HEK293 (cell line): ENCODE results near the gene STAMBPL1.
A peak's percentile ranks its signal among the peaks of the same experiment; 100 is the strongest.

Source experiments
- CTCF ChIA-PET: fragments of 350-600 bp; formaldehyde crosslinking; extraction: SDS; loops from one replicate; lab custom pipeline; 2021; ENCODE audit warnings: antibody characterized with exemption; lab: Yijun Ruan, JAX
- POLR2A ChIA-PET: fragments of 300-600 bp; formaldehyde crosslinking; extraction: SDS; loops from one replicate; lab custom pipeline; 2020; ENCODE audit warnings: antibody characterized with exemption, inconsistent platforms; lab: Yijun Ruan, JAX
- H3K27ac ChIP-seq: fragments of 200-500 bp; sonication (Bioruptor generic); 2 replicates; pipeline ENCODE4 v1.5.1; 2014; ENCODE audit warnings: low read depth, low read length, control low read depth, inconsistent platforms; ENCODE audit errors: extremely low read depth
- H3K36me3 ChIP-seq, 2 experiments: fragments of 200-500 bp in 1 of 2; sonication (Bioruptor generic) in 1 of 2; 1 replicate in 1 of 2; 2 replicates in 1 of 2; pipeline ENCODE4 v1.5.1; 2014 to 2017; ENCODE audit warnings: inconsistent platforms in 2 of 2, low read length in 2 of 2; ENCODE audit not compliant: control insufficient read depth in 2 of 2, insufficient read depth in 1 of 2
- H3K4me1 ChIP-seq: fragments of 200-500 bp; sonication (Bioruptor generic); 2 replicates; pipeline ENCODE4 v1.5.1; 2014; ENCODE audit warnings: mild to moderate bottlenecking, low read length, inconsistent platforms; ENCODE audit not compliant: control insufficient read depth, insufficient read depth
- H3K4me3 ChIP-seq: 2 replicates; pipeline ENCODE4 v1.5.1; 2011; ENCODE audit warnings: low read depth, mild to moderate bottlenecking, control low read depth, low read length, moderate library complexity
- H3K9me3 ChIP-seq: fragments of 200-500 bp; sonication (Bioruptor generic); 2 replicates; pipeline ENCODE4 v1.5.1; 2014; ENCODE audit warnings: low read depth, low read length, inconsistent platforms; ENCODE audit not compliant: control insufficient read depth, insufficient read depth
- ATF2 ChIP-seq: fragments of 450-650 bp; formaldehyde crosslinking; IDR thresholded peaks from 2 replicates; pipeline ENCODE4 v1.5.1; 2016; ENCODE audit warnings: missing biosample characterization, missing genetic modification characterization, low read depth
- EGR2 ChIP-seq: fragments of 450-650 bp; formaldehyde crosslinking; IDR thresholded peaks from 2 replicates; pipeline ENCODE4 v1.5.1; 2016; ENCODE audit warnings: low read depth, missing biosample characterization, missing genetic modification characterization
- FEZF1 ChIP-seq: fragments of 450-650 bp; formaldehyde crosslinking; IDR thresholded peaks from 2 replicates; pipeline ENCODE4 v1.5.1; 2016; ENCODE audit warnings: missing biosample characterization, missing genetic modification characterization
- KLF1 ChIP-seq: fragments of 450-650 bp; formaldehyde crosslinking; IDR thresholded peaks from 2 replicates; pipeline ENCODE4 v1.5.1; 2016; ENCODE audit warnings: missing biosample characterization, missing genetic modification characterization
- MEIS1 ChIP-seq: sonication (generic); formaldehyde crosslinking; IDR thresholded peaks from 2 replicates; pipeline ENCODE4 v1.8.1; 2022; ENCODE audit warnings: missing genetic modification reagents, mild to moderate bottlenecking, borderline replicate concordance
- MYNN ChIP-seq: fragments of 450-650 bp; formaldehyde crosslinking; IDR thresholded peaks from 2 replicates; pipeline ENCODE4 v1.5.1; 2016; ENCODE audit warnings: missing biosample characterization, missing genetic modification characterization, borderline replicate concordance
- PRDM4 ChIP-seq: fragments of 450-650 bp; formaldehyde crosslinking; IDR thresholded peaks from 2 replicates; pipeline ENCODE4 v1.5.1; 2017; ENCODE audit warnings: missing biosample characterization, missing genetic modification characterization
- TSHZ1 ChIP-seq: fragments of 450-650 bp; formaldehyde crosslinking; IDR thresholded peaks from 2 replicates; pipeline ENCODE4 v1.5.1; 2016; ENCODE audit warnings: missing biosample characterization, missing genetic modification characterization, borderline replicate concordance
- ZBTB8A ChIP-seq: fragments of 450-650 bp; formaldehyde crosslinking; IDR thresholded peaks from 2 replicates; pipeline ENCODE4 v1.5.1; 2016; ENCODE audit warnings: missing biosample characterization, missing genetic modification characterization
- ZFP69B ChIP-seq: fragments of 450-650 bp; formaldehyde crosslinking; IDR thresholded peaks from 2 replicates; pipeline ENCODE4 v1.5.1; 2016; ENCODE audit warnings: missing biosample characterization, missing genetic modification characterization
- ZNF157 ChIP-seq: fragments of 450-650 bp; formaldehyde crosslinking; IDR thresholded peaks from 2 replicates; pipeline ENCODE4 v1.5.1; 2016; ENCODE audit warnings: missing biosample characterization, missing genetic modification characterization
- ZNF202 ChIP-seq: fragments of 450-650 bp; formaldehyde crosslinking; IDR thresholded peaks from 2 replicates; pipeline ENCODE4 v1.5.1; 2016; ENCODE audit warnings: missing biosample characterization, missing genetic modification characterization, borderline replicate concordance
- ZNF335 ChIP-seq: fragments of 450-650 bp; formaldehyde crosslinking; conservative IDR thresholded peaks from 2 replicates; pipeline ENCODE4 v1.5.1; 2016; ENCODE audit warnings: missing biosample characterization, missing genetic modification characterization
- ZNF449 ChIP-seq: fragments of 450-650 bp; formaldehyde crosslinking; IDR thresholded peaks from 2 replicates; pipeline ENCODE4 v1.5.1; 2017; ENCODE audit warnings: missing biosample characterization, mild to moderate bottlenecking, missing genetic modification characterization, moderate library complexity
- ZNF473 ChIP-seq: fragments of 450-650 bp; formaldehyde crosslinking; IDR thresholded peaks from 2 replicates; pipeline ENCODE4 v1.5.1; 2017; ENCODE audit warnings: missing biosample characterization, missing genetic modification characterization
- ZNF544 ChIP-seq: fragments of 450-650 bp; formaldehyde crosslinking; IDR thresholded peaks from 2 replicates; pipeline ENCODE4 v1.5.0; 2017; ENCODE audit warnings: missing biosample characterization, missing genetic modification characterization
- ZNF580 ChIP-seq: fragments of 450-650 bp; formaldehyde crosslinking; IDR thresholded peaks from 2 replicates; pipeline ENCODE4 v1.5.1; 2016; ENCODE audit warnings: missing biosample characterization, missing genetic modification characterization
- ZNF626 ChIP-seq: fragments of 450-650 bp; sonication (Bioruptor Pico); formaldehyde crosslinking; IDR thresholded peaks from 2 replicates; pipeline ENCODE4 v1.5.1; 2018; ENCODE audit warnings: missing biosample characterization, missing genetic modification characterization, inconsistent platforms
- ZNF843 ChIP-seq: fragments of 450-650 bp; formaldehyde crosslinking; IDR thresholded peaks from 2 replicates; pipeline ENCODE4 v1.5.1; 2016; ENCODE audit warnings: missing biosample characterization, missing genetic modification characterization
- ZXDB ChIP-seq: fragments of 450-650 bp; formaldehyde crosslinking; IDR thresholded peaks from 2 replicates; pipeline ENCODE4 v1.5.1; 2016; ENCODE audit warnings: missing biosample characterization, missing genetic modification characterization

STAMBPL1 gene

GRCh38 chr10:88901206-88901983 lies 21.4 kb downstream of the STAMBPL1 start:
- ChIA-PET CTCF (interaction anchor here (0.7 to 2.6 kb wide), 5 partner anchors 22 to 66 kb away, joined by 3 to 12 read pairs (median 3); no protein-coding TSS in a partner anchor), POLR2A (no interaction called here)
- Histone ChIP-seq H3K27ac (no peak overlapping the region), H3K4me3 (no peak overlapping the region), H3K36me3 (peaks cover 12 to 15% of the 10 kb centered on the region in 2 experiments), H3K9me3 (no peaks in the 10 kb centered on the region), H3K4me1 (peaks cover 16% of the 10 kb centered on the region)
- TF ChIP-seq ZNF473 (no peak), KLF1 (tag by site-specific recombination) (no peak), ZBTB8A (tag by site-specific recombination) (no peak), ZNF335 (no peak), ZNF449 (tag by site-specific recombination) (no peak), MEIS1 (CRISPR knock-in tag) (no peak), TSHZ1 (tag by site-specific recombination) (no peak)

GRCh38 chr10:88901984-88902789 lies 22.1 kb downstream of the STAMBPL1 start:
- Histone ChIP-seq H3K4me1 (peaks cover 8% of the 10 kb centered on the region), H3K27ac (no peak overlapping the region), H3K4me3 (no peak overlapping the region), H3K9me3 (no peaks in the 10 kb centered on the region), H3K36me3 (peaks cover 17 to 19% of the 10 kb centered on the region in 2 experiments)
- CTCF ChIA-PET, result interaction anchor here (0.6 to 2.6 kb wide), 4 partner anchors 29 to 214 kb away, joined by 3 to 12 read pairs (median 4); no protein-coding TSS in a partner anchor
- POLR2A ChIA-PET, result no interaction called here
- TF ChIP-seq MYNN (no peak), ZNF626 (tag by site-specific recombination) (no peak), ZNF157 (tag by site-specific recombination) (peak; percentile 92), EGR2 (no peak), ZFP69B (no peak)

GRCh38 chr10:88903715-88904114 lies 23.7 kb downstream of the STAMBPL1 start:
- ChIA-PET POLR2A (no interaction called here), CTCF (no interaction called here)
- TF ChIP-seq ZNF580 (tag by site-specific recombination) (0 out of 2 replicates have a peak, but pooled peaks have one; percentile 55), ZNF202 (tag by site-specific recombination) (no peak), ZNF544 (no peak), ZNF843 (tag by site-specific recombination) (peak; percentile 52; the same call in 1 of the 2 replicates), ATF2 (no peak), PRDM4 (tag by site-specific recombination) (peak; percentile 51; the same call in 1 of the 2 replicates), FEZF1 (tag by site-specific recombination) (peak; percentile 17; the same call in 1 of the 2 replicates), ZXDB (tag by site-specific recombination) (no peak)
- H3K4me3 ChIP-seq, result no peak overlapping the region
- no peaks in the 10 kb centered on the region; the same call in 1 of the 2 replicates for H3K4me1 ChIP-seq
- H3K27ac ChIP-seq, result no peak overlapping the region
- H3K36me3 ChIP-seq, result peaks cover 17 to 19% of the 10 kb centered on the region in 2 experiments
- no peaks in the 10 kb centered on the region for H3K9me3 ChIP-seq
